Measurements from ENCODE around the gene AAK1.

GRCh38 chr2:69491864-69492263, 151.7 kb downstream of the AAK1 start:
- TF ChIP-seq POLR2A (IDR thresholded peaks at IDR 0.05) (no peak), CTCF (IDR thresholded peaks at IDR 0.05) (no peak)
